Kasumi-1 (cell line): ENCODE results near the gene RPS19.
A peak's percentile ranks its signal among the peaks of the same experiment; 100 is the strongest.
"Not testable (repeated sequence)": the region's sequence is repeated elsewhere in the genome, so short reads cannot be mapped to it uniquely, and the experiment has no call there.

ENCODE experiments used
- DNase-seq, 2 experiments: peaks; one replicate each; lab custom pipeline; 2025; lab: John Stamatoyannopoulos, UW

RPS19 gene

GRCh38 chr19:41860419-41861115 is 512 bp downstream of the RPS19 start:
- no peak for DNase-seq

DNA sequence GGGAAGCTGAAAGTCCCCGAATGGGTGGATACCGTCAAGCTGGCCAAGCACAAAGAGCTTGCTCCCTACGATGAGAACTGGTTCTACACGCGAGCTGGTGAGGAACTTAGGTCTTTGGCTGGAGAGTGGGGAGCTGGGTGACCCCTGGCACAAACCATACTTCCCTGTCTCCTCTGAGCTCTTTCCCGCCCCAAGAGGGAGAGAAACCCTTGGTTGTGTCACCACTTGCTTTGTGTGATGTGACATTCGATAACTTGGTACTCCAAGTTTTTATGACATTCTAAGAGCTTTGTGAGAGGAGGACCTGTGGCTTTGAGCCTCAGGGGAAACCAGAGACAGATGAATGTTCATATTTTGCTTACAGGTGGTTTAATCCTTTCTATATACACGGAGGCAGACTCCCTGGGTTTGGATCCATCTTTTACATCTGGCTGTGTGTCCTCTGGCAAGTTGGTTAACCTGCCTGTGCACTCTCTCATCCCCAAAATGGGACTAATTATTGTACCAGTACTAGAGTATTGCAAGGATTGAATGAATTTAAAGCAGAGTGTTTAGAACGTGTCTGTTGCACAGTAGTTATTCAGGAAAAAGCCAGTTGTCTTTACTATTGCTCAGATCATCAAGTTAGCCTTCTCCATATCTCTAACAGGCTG is 1.2 kb downstream of the RPS19 start:
- no peak for DNase-seq

- no peak for DNase-seq
Observed at GRCh38 chr19:41861846-41862245, 1.8 kb downstream of the RPS19 start.

DNA sequence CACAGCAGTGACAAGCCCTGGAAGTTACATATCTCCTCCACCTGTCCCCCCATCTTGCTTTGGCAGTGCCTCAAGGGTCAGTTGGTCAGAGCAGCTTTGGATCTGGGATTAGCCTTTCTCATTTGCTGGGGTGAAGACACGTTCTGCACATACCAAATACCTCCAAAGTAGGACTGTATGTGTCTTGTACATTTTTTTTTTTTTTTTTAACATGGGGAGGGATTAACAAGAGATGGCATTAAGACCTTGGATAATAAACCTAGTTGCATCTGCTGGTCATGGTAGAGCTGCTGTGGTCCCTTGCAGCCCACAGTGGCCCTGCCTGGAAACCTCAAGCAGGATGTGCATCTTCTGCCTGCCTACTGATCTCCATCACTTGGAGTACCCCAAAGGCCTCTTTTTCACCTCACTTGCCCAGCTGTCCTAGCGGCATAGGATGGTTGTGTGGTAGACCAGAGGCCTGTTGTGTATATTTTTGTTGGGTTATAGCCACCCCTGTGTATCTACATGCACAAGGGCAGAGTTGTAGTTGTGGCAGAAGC is 2.5 kb downstream of the RPS19 start:
- DNase-seq = no peak

DNA sequence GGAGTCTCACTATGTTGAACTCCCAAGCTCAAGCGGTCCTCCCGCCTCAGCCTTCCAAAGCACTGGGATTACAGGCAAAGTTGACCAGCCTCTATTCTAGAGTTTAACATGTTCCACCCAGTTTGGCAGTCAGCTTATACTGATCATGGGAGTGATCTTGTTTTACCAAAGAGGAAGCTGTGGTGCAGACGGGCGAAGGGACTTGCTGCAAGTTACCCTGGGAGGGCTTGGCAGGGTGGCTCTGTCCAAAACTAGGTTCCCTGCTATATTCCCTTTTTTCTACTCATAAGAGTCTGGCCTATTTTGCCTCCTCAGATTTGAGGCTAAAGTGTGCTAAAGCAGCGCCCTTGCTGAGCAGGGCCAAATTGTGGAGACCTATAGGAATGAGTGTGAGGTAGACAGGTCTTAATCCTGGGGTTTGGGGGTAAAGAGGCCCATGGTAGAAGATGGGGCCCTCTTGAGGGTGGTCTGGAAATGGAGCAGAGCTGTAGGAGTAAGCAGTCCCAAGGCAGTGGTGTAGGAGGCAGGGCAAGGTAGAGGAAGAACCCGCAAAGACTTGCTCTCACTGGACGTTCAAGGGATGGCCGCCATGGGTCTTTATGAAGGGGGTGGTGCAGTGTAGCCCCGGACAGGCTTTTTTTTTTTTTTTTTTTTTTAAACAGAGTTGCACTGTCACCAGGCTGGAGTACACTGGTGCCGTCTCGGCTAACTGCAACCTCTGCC is 3.3 kb downstream of the RPS19 start:
- peak; percentile 81 to 86 for DNase-seq

DNA sequence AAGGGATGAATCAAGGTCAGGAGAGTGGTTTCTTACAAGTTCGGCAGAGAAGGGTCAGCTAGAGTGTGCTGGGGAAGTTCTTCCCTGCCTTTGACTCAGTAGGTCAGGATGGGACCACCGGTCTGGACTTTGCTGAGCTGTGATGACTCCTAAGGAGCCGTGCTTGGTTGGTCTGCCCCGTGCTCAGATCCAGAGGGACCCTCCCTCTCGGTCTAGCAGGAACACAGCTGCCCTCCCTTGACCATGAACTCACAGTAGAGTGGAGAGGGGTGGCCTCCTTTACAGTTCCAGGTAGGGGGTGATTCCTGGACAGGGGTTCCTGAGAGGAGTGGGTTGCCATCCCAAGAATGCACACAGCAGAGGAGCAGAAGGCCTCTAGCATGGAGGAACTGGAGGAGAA is 4.3 kb downstream of the RPS19 start:
- DNase-seq = no peak

- DNase-seq = no peak
Observed at GRCh38 chr19:41866284-41866683, 6.2 kb downstream of the RPS19 start.

- no peak for DNase-seq
Observed at GRCh38 chr19:41868120-41868988, 8.3 kb downstream of the RPS19 start.

DNA sequence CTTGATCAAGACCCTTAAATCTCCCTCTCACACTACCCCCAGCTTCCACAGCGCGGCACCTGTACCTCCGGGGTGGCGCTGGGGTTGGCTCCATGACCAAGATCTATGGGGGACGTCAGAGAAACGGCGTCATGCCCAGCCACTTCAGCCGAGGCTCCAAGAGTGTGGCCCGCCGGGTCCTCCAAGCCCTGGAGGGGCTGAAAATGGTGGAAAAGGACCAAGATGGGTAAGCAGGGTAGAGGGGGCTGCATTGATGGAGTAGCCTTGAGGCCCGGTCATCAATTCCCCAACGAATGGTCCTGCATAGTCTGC is 8.9 kb downstream of the RPS19 start:
- DNase-seq = no peak

DNA sequence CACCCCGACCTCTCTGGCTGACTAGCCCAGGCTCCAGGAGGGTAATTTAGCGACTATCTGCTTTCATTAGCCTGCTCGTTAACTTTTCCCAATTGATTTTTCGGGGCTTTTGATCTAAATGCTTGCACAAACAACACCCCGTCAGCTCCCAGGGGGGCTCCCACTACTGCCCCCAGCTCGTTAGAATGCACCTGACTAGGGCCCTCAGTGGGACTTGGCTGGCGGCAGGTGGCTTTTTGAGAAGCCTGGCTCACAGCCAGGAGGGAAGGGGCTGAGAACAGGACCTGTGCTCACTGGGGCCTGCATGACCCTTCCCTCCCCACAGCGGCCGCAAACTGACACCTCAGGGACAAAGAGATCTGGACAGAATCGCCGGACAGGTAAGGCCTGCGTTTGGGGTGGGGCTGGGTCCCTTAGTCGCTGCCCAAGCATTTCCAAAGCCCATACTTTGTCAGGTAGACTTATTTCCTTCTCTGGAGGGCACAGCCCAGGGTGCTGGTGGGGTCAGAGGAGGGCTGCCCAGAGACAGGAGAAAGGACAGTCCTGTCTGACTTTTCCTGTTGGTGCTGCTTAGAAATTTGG is 9.4 kb downstream of the RPS19 start:
- no peak for DNase-seq

DNA sequence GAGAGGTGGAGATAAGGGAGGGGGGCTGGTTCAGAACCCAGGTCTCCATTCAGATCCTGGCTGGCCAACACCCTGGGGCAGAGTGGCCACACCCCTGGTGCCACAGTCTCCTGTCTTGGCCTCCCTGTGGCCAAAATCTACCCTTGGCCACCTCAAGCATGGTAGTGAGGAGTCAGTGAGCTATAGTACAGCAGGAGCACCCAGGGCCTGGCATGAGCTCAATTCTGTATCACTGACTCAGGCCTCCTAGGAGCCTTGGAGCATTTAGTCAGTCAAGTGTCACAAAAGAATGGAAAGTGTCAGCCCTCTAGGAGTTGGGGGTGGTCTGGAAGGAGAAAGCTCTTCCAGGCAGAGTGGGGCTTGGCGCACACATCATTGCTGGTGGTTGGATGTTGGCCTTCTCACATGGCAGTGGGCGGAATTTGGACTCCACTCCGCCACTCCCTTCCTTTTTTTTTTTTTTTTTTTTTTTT is 10.4 kb downstream of the RPS19 start:
- DNase-seq = peak; percentile 39 to 49

DNA sequence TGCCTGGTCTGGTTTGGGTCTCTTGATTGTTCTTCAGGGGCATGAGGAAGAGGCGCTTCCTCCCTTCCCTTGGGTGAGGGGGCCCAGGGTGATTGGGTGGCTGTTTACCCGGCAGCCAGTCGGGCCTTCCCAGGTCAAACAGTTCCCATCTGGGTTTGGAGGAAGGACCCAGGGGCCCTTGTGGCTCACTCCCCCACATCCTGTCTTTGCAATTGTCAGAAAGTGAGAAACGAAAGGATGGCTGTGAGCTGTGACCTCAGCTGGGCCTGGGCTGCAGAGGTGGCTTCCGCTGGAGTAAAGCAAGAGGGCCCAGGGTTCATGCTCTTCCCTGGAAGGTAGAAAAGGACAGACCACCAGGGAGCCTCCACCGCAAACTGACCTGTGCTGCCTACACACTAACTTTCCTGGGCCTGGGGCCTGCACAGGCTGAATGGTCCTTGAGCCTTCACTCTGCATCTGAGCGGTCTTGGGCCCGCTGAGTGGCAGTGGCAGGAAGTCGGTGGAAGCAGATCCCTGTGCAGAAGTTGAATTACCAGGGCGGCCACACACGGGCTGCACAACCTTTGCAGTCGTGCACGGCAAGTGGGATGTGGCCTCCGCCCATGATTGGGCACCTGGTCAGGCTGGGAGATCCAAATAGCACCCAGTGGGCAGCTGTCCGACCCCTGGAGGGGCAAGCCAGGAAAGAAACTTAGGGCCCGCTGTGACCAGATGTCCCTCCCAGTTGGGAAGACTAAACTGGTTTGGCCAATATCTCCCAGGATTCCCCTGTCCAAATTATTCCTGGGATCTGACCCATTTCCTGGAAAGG is 11.7 kb downstream of the RPS19 start:
- DNase-seq = peak; percentile 94 to 96

- DNase-seq = no peak
Observed at GRCh38 chr19:41872384-41872774, 12.3 kb downstream of the RPS19 start.

DNA sequence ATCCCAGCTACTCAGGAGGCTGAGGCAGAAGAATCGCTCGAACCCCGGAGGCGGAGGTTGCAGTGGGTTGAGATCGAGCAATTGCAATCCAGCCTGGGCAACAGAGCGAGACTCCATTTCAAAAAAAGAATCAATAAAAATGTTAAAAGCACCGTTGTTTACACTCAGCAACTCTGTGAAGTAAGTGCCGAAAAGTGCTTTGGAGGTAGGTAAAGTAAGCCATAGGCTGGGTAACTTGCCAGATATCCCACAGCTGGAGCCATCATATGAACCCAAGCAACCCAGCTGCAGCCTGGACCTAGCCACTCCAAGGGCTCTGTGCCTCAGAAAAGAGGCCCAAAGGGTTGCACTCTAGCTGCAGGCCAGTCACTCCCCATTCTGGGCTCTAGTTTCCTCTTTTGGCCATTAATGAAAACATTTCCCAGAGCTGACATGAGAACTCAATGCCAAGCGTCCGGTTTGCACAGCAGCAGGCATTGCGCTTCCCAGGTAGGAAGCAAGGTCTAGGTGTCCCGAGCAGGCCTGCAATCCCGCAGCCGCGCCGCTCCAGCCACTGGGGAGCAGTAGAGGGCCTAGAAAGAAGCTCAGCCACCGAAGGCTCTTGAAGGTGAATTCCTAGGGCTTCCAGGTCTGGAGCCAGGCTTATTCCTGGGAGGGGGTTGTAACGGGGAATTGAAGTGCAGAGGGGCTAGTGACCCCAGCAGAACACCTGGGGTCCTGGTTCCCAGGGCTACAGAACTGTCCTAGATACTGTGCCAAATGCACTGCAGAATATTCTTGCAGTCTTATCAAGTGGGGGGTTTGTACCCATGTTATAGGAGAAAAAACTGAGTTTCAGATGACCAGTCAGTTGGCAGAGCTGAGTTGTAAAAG is 13.0 kb downstream of the RPS19 start:
- DNase-seq = peak; percentile 74 to 75

DNA sequence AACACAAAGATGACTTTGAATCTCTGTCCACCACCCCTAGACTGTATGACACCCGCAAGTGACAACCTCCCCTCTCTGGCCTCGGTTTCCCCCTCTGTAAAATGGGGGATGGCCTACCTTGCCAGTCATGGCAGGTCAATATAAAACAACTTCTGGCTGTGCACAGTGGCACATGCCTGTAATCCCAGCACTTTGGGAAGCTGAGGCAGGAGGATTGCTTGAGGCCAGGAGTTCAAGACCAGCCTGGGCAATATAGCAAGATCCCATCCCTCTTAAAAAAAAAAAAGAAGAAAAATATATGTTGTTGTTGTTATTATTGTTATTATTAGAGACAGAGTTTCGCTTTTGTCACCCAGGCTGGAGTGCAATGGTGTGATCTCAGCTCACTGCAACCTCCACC is 15.9 kb downstream of the RPS19 start:
- not testable (repeated sequence) for DNase-seq

DNA sequence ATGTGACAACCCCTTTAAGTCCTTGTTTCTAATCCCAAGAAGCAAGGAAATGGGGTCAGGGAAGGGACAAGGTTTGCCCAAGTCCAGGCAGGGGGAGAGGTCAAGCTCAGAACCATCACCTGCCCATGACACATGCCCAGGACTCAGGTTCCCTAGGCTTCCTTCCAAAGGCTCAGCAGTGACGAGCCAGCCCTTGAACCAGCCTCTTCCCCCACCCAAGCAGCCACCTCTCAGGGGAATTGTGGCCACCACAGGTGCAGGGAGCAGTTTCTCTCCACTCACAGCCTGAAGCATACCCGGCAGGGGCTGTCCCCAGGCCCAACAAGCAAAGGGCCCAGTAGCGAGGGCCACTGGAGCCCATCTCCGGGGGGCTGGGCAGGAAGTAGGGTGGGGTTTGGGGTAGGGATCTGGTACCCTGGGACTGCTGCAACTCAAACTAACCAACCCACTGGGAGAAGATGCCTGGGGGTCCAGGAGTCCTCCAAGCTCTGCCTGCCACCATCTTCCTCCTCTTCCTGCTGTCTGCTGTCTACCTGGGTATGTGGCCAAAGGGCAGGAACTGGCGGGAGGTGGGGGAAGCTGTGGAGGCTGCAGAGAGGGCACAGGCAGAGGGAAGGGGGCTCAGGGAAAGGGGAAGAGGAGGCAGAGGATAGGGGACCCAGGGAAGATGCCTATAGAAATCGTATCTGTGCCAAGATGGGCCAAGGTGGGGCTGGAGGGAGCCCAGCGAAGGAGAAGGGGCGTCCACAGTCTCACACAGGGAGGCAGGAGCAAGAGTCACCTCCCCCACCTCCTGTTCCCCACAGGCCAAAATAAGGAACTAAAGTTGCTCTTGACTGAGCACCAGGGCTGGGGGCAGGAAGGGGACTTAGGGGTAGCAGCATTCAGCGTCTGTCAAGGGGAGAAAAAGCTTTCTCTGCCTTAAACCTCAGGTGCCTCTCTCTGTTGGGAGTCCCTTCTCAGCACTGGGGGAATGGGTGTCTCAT is 17.1 kb downstream of the RPS19 start, which contains the start of gene CD79A:
TSS of gene CD79A (plus strand) at position 433 of the 986 bp plus-strand sequence. CDS start at position 459, 26 bp downstream.
- peak; percentile 86 for DNase-seq

GRCh38 chr19:41877916-41878905 is 18.2 kb downstream of the RPS19 start:
- DNase-seq = no peak
